ENCODE measurements around the gene SLC2A9. TPM values are rescaled to one million over a fixed set of nuclear protein-coding genes. Genes with fewer than 3 reads are reported as not detected.

SLC2A9 gene
- total and polyA plus RNA-seq, 7 experiments from 2014 or later, result 0.36 to 9.6 (median 3.3) TPM

- intact Hi-C loops (cut with micrococcal nuclease), result loop anchor here in 1 of 2 donors (10.0 kb wide), 1 partner anchor 115 kb away; no protein-coding TSS in a partner anchor
- DNase-seq, result peak in 1 of 9 donors; percentile 18
- Mint-ChIP-seq H3K9me3 (no peaks in the 10 kb centered on the region), H3K4me3 (no peak overlapping the region), H3K27me3 (peaks cover 0 to 2% (median 0%) of the 10 kb centered on the region in 5 donors), H3K27ac (peak overlapping the region in 1 of 9 donors; percentile 1), H3K4me1 (peaks cover 0 to 35% (median 0%) of the 10 kb centered on the region in 7 donors), H3K36me3 (peaks cover 0 to under 1% (median 0%) of the 10 kb centered on the region in 5 donors)
- H3K4me1 ChIP-seq (ENCODE audit: control insufficient read depth in 2 of 2, insufficient read depth in 2 of 2, low read length in 2 of 2), result no peaks in the 10 kb centered on the region
- H3K9me3 ChIP-seq (ENCODE audit: control insufficient read depth in 2 of 3, low read length in 3 of 3), result no peaks in the 10 kb centered on the region
- POLR2A ChIA-PET, result no interaction called here
- H3K36me3 ChIP-seq (ENCODE audit: control insufficient read depth in 2 of 3, insufficient read depth in 3 of 3, low read length in 3 of 3), result no peaks in the 10 kb centered on the region
- no peak for ATAC-seq
- CTCF ChIA-PET, result no interaction called here
- no peak overlapping the region for H3K4me3 ChIP-seq (ENCODE audit: low read length)
- H3K27me3 ChIP-seq (ENCODE audit: control insufficient read depth in 2 of 2, insufficient read depth in 2 of 2, low read length in 2 of 2), result no peaks in the 10 kb centered on the region
- H3K27ac ChIP-seq (ENCODE audit: low read depth, low read length), result no peak overlapping the region
Measured at GRCh38 chr4:10009861-10010500, 11.3 kb downstream of the SLC2A9 start.

GRCh38 chr4:10008609-10009005 is 12.7 kb downstream of the SLC2A9 start:
- ChIA-PET CTCF (no interaction called here), POLR2A (no interaction called here)
- Mint-ChIP-seq H3K27me3 (peaks cover 0 to 2% (median 0%) of the 10 kb centered on the region in 5 donors), H3K27ac (no peak overlapping the region), H3K36me3 (peaks cover 0 to 9% (median 0%) of the 10 kb centered on the region in 5 donors), H3K4me3 (no peak overlapping the region), H3K4me1 (peaks cover 0 to 39% (median 0%) of the 10 kb centered on the region in 7 donors), H3K9me3 (no peaks in the 10 kb centered on the region)
- no peaks in the 10 kb centered on the region for H3K27me3 ChIP-seq (ENCODE audit: control insufficient read depth in 2 of 2, insufficient read depth in 2 of 2, low read length in 2 of 2)
- no peak overlapping the region for H3K27ac ChIP-seq (ENCODE audit: low read depth, low read length)
- no peaks in the 10 kb centered on the region for H3K36me3 ChIP-seq (ENCODE audit: control insufficient read depth in 2 of 3, insufficient read depth in 3 of 3, low read length in 3 of 3)
- H3K4me1 ChIP-seq (ENCODE audit: control insufficient read depth in 2 of 2, insufficient read depth in 2 of 2, low read length in 2 of 2), result no peaks in the 10 kb centered on the region
- ATAC-seq (no peak), DNase-seq (no peak)
- intact Hi-C loops (cut with micrococcal nuclease), result no loop called here
- H3K4me3 ChIP-seq (ENCODE audit: low read length), result no peak overlapping the region
- H3K9me3 ChIP-seq (ENCODE audit: control insufficient read depth in 2 of 3, low read length in 3 of 3), result no peaks in the 10 kb centered on the region

DNA sequence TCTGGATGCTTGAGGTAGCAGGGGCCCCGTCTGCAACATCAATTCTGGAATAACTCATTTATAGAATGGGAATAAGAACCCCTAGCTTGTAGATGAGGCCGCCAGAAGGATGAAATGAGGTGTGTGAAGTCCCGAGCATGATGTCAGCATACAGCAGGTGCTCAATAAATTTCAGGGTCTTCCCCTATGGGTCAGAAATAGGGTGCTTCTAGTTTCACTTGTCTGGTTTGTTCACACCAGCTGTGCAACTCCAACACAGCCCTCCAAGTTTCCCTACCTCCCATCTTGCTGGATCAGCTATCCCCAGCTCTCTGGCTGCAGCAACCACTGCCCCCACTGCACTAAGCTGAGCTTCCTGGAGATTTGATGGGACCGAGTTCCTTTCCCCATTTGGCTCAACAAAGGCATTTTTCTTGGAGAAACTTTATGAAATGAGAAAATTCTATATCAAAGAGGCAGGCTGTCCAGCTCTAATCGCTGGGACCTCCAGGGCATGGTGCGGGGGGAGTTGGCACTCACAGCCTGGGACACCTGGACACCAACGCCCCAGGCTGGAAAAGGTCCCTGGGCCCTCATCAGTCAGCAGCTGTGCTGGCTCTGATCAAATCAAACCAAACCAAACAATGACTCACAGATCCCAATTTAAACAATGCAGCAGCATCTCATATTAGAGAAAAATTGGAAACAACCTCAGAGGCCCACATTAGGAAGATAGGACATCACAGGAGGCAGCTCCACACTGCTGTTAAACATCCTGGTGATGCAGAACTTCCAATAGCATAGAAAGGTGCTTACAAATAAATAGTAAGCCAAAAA is 13.3 kb downstream of the SLC2A9 start:
- no peaks in the 10 kb centered on the region for H3K36me3 ChIP-seq (ENCODE audit: control insufficient read depth in 2 of 3, insufficient read depth in 3 of 3, low read length in 3 of 3)
- no peaks in the 10 kb centered on the region for H3K27me3 ChIP-seq (ENCODE audit: control insufficient read depth in 2 of 2, insufficient read depth in 2 of 2, low read length in 2 of 2)
- Mint-ChIP-seq H3K27me3 (peaks cover 0 to 2% (median 0%) of the 10 kb centered on the region in 5 donors), H3K4me3 (no peak overlapping the region), H3K27ac (no peak overlapping the region), H3K4me1 (peaks cover 0 to 45% (median 0%) of the 10 kb centered on the region in 7 donors), H3K9me3 (no peaks in the 10 kb centered on the region), H3K36me3 (peaks cover 0 to 9% (median 0%) of the 10 kb centered on the region in 5 donors)
- DNase-seq, result no peak
- intact Hi-C loops (cut with micrococcal nuclease), result no loop called here
- no peaks in the 10 kb centered on the region for H3K4me1 ChIP-seq (ENCODE audit: control insufficient read depth in 2 of 2, insufficient read depth in 2 of 2, low read length in 2 of 2)
- CTCF ChIA-PET, result no interaction called here
- no peak overlapping the region for H3K27ac ChIP-seq (ENCODE audit: low read depth, low read length)
- POLR2A ChIA-PET, result interaction anchor here (0.7 kb wide), 1 partner anchor 64 kb away, joined by 4 read pairs; no protein-coding TSS in a partner anchor
- H3K9me3 ChIP-seq (ENCODE audit: control insufficient read depth in 2 of 3, low read length in 3 of 3), result no peaks in the 10 kb centered on the region
- H3K4me3 ChIP-seq (ENCODE audit: low read length), result no peak overlapping the region
- ATAC-seq, result no peak

- DNase-seq (no peak), ATAC-seq (no peak)
- H3K27me3 ChIP-seq (ENCODE audit: control insufficient read depth in 2 of 2, insufficient read depth in 2 of 2, low read length in 2 of 2), result no peaks in the 10 kb centered on the region
- Mint-ChIP-seq H3K36me3 (peaks cover 0 to 9% (median 0%) of the 10 kb centered on the region in 5 donors), H3K4me3 (no peak overlapping the region), H3K4me1 (peaks cover 0 to 45% (median 0%) of the 10 kb centered on the region in 7 donors), H3K27me3 (peaks cover 0 to 1% (median 0%) of the 10 kb centered on the region in 5 donors), H3K27ac (no peak overlapping the region), H3K9me3 (no peaks in the 10 kb centered on the region)
- ChIA-PET CTCF (no interaction called here), POLR2A (interaction anchor here (0.7 kb wide), 1 partner anchor 71 kb away, joined by 3 read pairs; no protein-coding TSS in a partner anchor)
- no peak overlapping the region for H3K27ac ChIP-seq (ENCODE audit: low read depth, low read length)
- intact Hi-C loops (cut with micrococcal nuclease), result no loop called here
- no peak overlapping the region for H3K4me3 ChIP-seq (ENCODE audit: low read length)
- H3K4me1 ChIP-seq (ENCODE audit: control insufficient read depth in 2 of 2, insufficient read depth in 2 of 2, low read length in 2 of 2), result no peaks in the 10 kb centered on the region
- H3K9me3 ChIP-seq (ENCODE audit: control insufficient read depth in 2 of 3, low read length in 3 of 3), result no peaks in the 10 kb centered on the region
- H3K36me3 ChIP-seq (ENCODE audit: control insufficient read depth in 2 of 3, insufficient read depth in 3 of 3, low read length in 3 of 3), result no peaks in the 10 kb centered on the region
Measured at GRCh38 chr4:10007436-10007740, 13.9 kb downstream of the SLC2A9 start.

DNA sequence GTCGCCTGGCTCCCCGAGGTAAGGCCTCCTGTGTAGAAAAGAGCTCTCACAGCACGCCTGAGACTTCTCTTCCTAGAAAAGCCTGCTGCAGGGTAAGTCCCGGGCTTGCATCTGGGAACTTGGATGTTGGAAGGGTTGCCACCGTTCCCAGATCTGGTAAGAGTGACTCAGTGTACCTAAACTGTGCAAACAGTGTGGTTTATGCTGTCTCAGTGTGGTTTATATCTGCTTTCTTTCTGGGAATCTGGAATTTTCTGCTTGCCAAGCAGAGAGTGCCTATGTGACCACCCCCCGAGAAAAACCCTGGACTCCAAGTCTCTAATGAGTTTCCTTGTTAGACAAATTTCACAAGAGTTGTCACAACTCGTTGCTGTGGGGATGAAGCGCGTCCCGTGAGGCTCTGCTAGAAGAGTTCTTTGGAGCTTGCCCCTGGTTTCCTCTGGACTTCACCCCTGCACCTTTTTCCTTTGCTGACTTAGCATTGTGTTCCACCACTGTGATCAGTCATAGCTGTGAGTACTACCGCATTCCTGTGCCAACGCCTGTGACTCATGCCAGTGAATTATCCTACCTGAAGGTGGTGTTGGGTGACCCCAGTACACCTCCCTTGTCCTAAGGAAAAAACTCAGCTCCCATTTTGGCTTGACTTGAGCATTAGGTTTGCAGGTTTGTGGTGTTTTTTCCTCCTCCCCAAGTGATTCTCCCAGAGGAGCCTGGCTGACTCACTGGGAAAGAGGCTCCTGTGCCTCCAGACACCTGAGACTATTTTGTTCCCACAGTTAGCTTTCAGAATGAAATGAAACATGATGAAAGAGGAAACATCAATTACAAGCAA is 14.5 kb downstream of the SLC2A9 start:
- no peak overlapping the region for H3K27ac Mint-ChIP-seq
- H3K4me1 Mint-ChIP-seq, result peaks cover 0 to 45% (median 0%) of the 10 kb centered on the region in 7 donors
- H3K4me3 Mint-ChIP-seq, result no peak overlapping the region
- H3K4me3 ChIP-seq (ENCODE audit: low read length), result no peak overlapping the region
- no peak overlapping the region for H3K27ac ChIP-seq (ENCODE audit: low read depth, low read length)
- H3K9me3 Mint-ChIP-seq, result no peaks in the 10 kb centered on the region
- no peaks in the 10 kb centered on the region for H3K36me3 ChIP-seq (ENCODE audit: control insufficient read depth in 2 of 3, insufficient read depth in 3 of 3, low read length in 3 of 3)
- no peaks in the 10 kb centered on the region for H3K9me3 ChIP-seq (ENCODE audit: control insufficient read depth in 2 of 3, low read length in 3 of 3)
- DNase-seq (no peak), ATAC-seq (peak; percentile 7)
- no peaks in the 10 kb centered on the region for H3K4me1 ChIP-seq (ENCODE audit: control insufficient read depth in 2 of 2, insufficient read depth in 2 of 2, low read length in 2 of 2)
- ChIA-PET CTCF (no interaction called here), POLR2A (interaction anchor here (0.7 kb wide), 1 partner anchor 72 kb away, joined by 3 read pairs; no protein-coding TSS in a partner anchor)
- intact Hi-C loops (cut with micrococcal nuclease), result no loop called here
- H3K27me3 ChIP-seq (ENCODE audit: control insufficient read depth in 2 of 2, insufficient read depth in 2 of 2, low read length in 2 of 2), result no peaks in the 10 kb centered on the region
- H3K27me3 Mint-ChIP-seq, result no peaks in the 10 kb centered on the region
- peaks cover 0 to 9% (median 0%) of the 10 kb centered on the region in 5 donors for H3K36me3 Mint-ChIP-seq

GRCh38 chr4:10006231-10006600 is 15.1 kb downstream of the SLC2A9 start:
- Histone ChIP-seq H3K9me3 (ENCODE audit: control insufficient read depth in 2 of 3, low read length in 3 of 3) (no peaks in the 10 kb centered on the region), H3K4me3 (ENCODE audit: low read length) (no peak overlapping the region), H3K36me3 (ENCODE audit: control insufficient read depth in 2 of 3, insufficient read depth in 3 of 3, low read length in 3 of 3) (no peaks in the 10 kb centered on the region), H3K27ac (ENCODE audit: low read depth, low read length) (no peak overlapping the region), H3K27me3 (ENCODE audit: control insufficient read depth in 2 of 2, insufficient read depth in 2 of 2, low read length in 2 of 2) (no peaks in the 10 kb centered on the region), H3K4me1 (ENCODE audit: control insufficient read depth in 2 of 2, insufficient read depth in 2 of 2, low read length in 2 of 2) (no peaks in the 10 kb centered on the region)
- H3K9me3 Mint-ChIP-seq, result peaks cover 0 to 2% (median 0%) of the 10 kb centered on the region in 11 donors
- ChIA-PET CTCF (no interaction called here), POLR2A (no interaction called here)
- intact Hi-C loops (cut with micrococcal nuclease), result no loop called here
- ATAC-seq (peak; percentile 82), DNase-seq (no peak)
- no peak overlapping the region for H3K4me3 Mint-ChIP-seq
- H3K36me3 Mint-ChIP-seq, result peaks cover 0 to 9% (median 0%) of the 10 kb centered on the region in 5 donors
- no peaks in the 10 kb centered on the region for H3K27me3 Mint-ChIP-seq
- H3K4me1 Mint-ChIP-seq, result peaks cover 0 to 45% (median 0%) of the 10 kb centered on the region in 7 donors
- no peak overlapping the region for H3K27ac Mint-ChIP-seq
